UCSD-AML1 (cell line): ENCODE measurements around the gene APBA2.

Source experiments
- DNase-seq: peaks from one replicate; lab custom pipeline; 2025; ENCODE audit not compliant: unreplicated experiment; lab: John Stamatoyannopoulos, UW

The APBA2 gene

DNA sequence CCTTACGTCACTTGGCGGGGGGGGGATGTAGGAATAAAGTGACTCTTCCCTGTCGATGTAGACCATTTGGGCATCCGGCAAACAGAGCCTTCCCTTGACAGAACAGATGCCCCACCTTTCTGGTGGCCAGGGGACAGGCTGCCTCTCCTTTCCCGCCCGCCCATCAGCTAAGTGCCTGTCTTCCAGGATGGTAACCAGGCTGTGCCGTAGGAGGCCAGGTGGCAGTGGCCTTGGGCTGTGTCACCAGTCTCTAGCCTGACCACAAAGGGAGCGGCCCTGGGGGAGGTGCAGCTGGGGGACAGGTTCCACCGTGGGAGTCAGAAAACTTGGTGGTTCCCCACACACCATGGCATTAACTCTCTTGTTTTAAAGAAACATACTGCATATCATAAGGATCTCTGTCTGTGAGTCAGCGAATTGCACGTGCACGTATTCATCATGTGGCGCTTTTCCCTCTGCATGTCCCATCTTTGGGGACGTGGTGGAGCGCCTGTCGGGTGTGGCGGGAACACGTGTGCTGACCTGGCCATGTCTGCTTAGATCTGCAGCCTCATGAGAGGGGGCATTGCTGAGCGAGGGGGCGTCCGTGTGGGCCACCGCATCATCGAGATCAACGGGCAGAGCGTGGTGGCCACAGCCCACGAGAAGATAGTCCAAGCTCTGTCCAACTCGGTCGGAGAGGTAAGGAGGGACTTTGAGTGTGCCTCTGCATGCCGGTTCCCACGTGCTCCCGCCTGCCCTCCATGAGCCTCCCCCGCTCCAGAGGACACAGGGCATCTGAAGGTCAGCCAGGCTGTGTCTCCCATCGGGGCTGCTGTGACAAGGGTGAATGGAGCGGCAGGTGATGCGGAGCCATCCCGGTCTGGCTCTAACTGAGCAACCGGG lies 227.8 kb downstream of the APBA2 start:
- no peak for DNase-seq

- no peak for DNase-seq
Observed at GRCh38 chr15:29114221-29115092, 228.7 kb downstream of the APBA2 start.

- DNase-seq, result peak; percentile 30
Observed at GRCh38 chr15:29115093-29115991, 229.6 kb downstream of the APBA2 start.

DNA sequence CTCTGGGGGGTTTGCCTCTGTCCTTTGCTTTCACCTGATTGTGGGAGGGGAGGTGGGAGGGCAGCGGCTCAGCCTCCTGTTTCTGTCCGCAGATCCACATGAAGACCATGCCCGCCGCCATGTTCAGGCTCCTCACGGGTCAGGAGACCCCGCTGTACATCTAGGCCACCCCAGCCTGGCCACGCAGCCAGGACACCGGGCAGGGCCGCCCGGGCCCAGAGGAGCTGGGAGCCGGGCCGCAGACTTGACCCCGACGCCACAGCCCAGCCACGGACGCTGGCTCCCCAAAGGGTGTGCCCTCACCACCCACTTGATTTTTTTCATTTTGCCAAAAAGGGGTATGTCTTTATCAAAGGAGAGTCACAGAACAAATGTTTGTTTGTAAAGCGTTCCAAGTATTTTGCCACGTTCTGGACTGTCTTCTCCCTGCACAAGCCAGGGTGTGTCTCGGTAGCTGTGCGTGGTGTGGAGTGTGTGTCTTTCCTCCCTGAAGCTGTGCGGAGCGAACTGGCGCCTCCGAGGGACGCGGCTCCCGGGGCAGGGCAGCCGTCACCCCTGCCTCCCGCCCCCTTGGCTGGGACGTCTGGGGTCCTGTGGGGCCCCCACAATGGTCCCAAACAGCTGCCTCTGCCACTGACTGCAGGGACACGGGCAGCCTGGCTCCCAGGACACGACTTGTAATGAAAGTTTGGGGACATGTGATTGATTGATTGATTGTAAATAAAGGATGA lies 231.4 kb downstream of the APBA2 start:
- no peak for DNase-seq

DNA sequence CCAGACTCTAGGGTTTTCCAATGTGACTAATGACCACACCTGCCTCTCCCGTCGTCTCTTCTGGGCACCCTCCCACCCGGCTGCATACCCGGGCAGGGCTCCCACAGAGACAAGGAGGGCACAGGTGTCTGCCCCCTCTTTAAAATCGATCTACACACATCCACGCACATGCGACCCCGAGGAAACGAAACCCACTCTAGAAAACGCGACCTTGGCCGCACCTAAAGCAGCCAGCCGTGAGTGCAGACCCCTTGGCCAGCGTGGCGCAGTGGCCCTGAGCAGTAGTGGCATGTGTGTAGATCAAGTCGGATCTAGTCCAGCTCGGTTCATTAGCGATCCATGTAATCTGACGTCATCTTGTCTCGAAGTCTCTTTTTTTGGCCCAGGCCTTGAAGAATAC lies 232.0 kb downstream of the APBA2 start:
- no peak for DNase-seq

GRCh38 chr15:29119847-29120246 lies 234.1 kb downstream of the APBA2 start:
- no peak for DNase-seq

DNA sequence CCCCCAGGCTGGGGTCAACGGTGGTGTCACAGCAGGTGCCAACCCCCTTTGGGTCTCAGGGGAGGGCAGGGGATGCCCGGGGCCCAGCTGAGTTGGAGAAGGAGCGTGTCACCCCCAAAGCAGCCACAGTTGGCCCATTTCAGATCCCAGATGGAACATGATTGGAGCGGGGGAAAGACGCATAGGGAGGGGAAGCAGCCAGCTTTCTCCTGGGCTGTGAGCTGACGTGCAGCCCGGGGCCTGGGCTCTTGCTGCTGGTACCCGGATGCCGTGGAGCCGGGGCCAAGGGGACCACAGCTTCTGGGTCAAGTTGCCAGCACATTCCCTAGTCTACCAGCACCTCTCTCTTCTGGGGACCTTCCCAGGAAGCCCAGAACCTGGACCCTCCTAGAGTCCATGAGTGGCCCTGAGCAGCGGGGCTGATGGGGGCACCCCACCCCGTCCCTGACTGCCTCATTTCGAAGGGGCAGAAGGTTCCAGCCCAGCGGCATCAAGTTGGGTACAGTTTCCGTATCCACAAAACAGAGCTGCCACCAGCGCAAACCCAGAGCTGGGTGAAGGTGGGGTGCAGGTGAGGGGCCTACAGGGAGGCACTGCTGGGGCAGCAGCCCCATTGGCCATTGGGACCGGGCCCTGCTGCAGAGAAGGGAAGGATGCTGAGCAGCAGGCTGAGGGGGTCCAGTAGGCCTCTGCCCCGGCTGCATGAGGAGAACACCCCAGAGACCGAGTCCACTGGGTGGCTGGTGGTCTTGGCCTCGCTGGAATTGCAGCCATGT lies 235.0 kb downstream of the APBA2 start:
- DNase-seq, result no peak

DNA sequence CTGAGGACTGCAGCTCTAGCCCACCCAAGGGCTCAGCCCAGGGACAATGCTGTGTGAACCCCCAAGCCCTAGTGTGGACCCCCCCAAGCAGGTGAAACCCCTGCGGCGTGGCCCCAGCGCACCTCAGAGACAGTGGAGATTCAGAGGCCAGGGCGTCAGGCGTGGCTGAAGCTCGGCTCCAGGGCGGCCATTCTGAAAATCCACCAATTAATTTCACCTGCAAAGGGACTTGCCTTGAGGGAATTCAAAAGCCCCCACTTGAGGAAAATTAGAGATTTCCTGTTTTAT lies 235.5 kb downstream of the APBA2 start:
- no peak for DNase-seq

DNA sequence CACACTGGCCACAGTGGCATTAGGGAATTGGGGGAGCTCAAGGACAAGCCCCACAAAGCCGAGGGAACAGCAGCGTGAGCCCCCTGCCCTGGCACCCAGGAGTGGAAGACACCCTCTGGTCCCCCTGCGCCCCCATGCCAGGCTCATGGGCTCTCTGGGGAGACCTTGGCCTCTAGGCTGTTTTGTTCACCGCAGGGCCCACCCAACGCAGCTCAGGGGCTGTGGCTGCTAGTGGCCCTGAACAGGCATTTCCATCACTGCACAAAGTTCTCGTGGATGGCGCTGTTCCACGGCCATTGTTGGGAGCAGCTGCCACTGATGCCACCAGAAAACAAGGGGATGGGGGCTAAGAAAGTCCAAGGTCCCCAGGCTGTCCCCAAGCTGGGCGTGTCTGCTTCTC lies 236.1 kb downstream of the APBA2 start:
- no peak for DNase-seq

DNA sequence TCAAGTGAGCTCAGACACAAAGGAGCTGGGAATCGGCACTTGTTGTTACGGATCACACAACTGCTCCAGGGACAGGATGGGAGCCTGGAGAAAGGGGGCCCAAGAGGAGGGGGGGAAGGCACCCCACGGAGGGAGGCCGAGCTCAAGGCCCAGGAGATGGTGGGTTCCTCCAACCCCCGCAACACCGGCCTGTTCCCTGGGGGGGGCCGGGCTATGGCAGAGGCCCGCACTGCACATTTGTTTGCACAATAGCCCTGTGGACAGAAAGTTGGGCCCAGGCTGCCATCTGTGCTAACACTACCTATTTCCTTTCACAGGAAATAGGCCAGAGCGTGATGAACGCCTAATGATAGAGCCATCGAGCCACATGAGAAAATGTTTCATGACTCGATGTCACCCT lies 236.7 kb downstream of the APBA2 start:
- no peak for DNase-seq

- DNase-seq, result no peak
Observed at GRCh38 chr15:29123171-29123570, 237.4 kb downstream of the APBA2 start.

DNA sequence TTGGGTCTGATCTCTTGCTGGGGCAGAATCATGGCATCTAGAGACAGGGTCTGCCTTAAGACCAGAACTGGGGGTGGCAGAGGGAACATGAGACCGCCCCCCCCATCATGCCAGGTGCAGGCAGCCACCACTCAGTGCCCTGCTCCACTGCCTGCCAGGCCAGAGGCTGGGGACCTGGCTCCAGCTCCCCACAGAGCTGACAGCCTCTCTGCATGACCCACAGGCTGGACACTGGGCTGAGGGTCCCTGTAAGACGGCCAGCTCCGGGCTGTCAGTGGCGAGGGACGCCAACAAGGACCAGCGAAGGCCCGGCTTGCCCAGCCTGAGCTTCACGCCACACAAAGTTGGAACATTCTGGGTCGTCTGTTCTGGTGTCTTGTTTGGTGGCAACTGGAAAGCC lies 238.2 kb downstream of the APBA2 start:
- DNase-seq, result no peak

- DNase-seq, result no peak
Observed at GRCh38 chr15:29124581-29125381, 239.0 kb downstream of the APBA2 start.

DNA sequence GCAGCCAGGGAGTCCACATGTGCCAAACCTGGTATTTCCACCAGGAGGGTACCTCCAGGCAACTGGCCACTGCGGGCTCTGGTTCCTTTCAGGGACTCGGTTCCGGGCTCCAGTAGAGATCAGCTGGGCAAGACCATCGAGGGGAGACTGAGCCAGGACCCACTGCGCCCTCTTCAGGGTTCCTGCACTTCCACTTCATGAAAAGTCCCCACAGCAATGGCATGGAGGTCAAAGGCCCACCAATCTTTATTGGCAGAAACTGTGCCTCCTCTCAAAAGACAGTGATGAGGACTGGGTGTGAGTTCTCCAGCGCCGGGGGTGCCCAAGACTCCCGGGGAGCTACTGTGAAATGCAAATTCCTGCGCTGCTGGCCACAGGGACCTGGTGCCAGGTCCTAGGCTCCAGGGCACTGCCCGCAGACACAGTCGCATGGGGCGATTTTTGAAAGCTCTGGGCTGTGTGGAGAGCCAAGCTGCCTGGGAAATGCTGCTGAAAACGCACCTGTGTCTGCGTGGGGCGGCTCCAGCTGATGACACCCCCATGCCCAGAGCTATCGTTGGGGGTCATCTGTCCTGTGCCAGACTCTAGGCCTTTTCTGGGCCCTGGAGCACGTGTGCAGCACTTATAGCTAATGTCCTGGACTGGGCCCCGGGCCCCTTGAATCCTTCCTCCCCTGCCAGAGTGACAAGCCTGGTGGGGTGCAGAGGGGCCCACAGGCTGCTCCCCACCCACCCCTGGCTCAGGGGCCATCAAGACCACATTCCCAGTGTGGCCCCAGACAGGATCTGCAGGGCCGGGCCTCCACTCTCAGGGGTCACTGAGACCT lies 239.8 kb downstream of the APBA2 start:
- no peak for DNase-seq

DNA sequence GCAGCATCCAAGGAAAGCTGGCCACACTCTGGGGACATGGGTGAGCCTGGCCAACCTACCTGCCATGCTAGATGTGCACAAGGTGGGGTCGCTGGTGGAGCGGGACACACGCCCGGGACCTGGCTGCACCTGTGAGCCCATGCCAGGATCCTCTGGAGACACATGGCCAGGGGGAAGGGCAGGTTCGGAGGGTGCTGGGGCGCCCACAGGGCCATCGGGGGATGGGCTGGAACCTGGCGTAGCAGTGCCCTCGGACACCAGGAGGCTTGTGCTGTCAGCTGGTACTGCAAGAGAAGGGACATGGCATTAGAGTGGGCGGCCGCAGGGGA lies 240.4 kb downstream of the APBA2 start:
- no peak for DNase-seq

DNA sequence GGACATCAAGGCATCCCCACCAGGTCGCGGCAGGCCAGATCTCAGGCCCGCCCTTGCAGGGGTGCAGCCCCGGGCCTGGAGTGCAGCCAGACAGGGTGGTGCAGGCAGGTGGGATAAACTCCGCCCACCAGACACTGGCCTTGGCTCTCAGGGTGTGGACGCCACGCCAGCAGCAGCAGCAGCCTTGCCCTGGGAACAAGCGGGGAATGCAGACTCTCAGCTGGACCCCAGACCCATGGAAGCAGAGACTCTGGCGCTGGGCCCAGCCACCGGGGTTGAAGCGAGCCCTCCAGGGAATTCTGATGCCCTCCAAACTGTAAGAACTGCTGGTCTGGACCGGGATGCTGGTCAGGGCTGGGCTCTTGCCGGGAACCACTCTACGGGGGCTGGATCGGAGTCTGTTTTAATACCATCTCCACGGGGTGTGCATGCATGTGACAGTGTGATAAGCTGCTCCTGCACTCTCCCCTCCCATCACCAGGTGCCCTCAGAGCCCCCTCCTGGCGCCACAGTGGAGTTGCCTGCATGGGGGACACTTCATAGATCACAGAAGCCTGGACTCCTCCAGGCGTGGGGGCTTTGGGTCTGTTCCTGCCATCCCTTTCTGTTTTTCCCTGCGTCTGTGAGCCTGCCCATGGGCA lies 241.2 kb downstream of the APBA2 start:
- no peak for DNase-seq

DNA sequence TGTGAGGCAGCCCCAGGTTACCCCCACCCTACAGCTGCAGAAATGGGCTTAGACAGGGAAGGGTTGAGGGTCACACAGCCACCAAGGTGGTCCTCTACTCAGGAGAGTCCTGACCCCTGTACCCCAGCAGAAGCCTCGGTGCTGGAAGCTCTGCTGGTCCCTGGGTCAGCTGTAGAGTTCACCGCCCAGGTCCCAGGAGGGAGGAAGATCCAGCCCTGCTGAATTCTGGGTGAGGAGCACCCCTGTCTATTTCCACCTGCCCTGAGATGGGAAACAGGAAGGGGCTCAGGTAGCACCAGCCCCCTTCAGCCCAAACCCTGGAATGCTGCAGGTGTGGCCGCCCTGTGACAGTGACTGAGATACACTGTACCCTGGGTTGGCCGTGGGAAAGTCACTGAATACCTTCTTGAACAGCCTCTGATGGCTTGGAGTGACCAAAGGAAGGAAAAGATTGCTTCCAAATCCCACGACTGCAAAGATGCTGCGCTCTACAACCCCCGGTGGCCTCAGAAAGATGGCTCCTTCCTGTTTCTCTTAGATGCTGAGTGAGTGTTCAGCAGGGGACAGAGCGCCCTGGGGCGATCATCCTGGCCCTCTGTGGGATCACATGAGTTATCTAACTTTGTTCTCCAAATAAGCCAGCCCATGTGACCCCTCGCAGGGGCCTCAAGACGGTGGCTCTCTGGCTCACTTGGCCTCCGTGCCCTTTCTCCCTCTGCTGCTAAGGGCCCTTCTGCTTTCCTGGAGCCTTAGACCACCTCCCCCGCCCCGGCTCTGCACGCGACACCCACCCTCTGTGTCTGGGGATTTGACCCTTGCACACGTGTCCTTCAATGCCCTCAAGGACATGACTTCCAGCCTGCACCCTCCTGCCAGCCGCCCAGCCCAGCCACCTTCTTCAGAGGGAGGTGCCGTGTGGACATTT lies 242.0 kb downstream of the APBA2 start:
- no peak for DNase-seq
